Heart left ventricle (tissue), 13 donors: ENCODE data around the gene CFAP73.

Source experiments
- POLR2A ChIP-seq, 2 donors: fragments of 450-650 bp; IDR thresholded peaks; one replicate each; pipeline ENCODE4 v1.6.1; 2017; ENCODE audit warnings: antibody characterized with exemption in 2 of 2, mild to moderate bottlenecking in 2 of 2, moderate library complexity in 2 of 2
- TF ChIP-seq, protein P1 (sequence below), 12 donors: fragments of 200-600 bp; sonication (generic) in 4 of 12; IDR thresholded peaks; one replicate each; pipeline versions ENCODE4 v1.5.0 to v1.8.0; 2018 to 2022; ENCODE audit warnings: antibody characterized with exemption in 12 of 12, mild to moderate bottlenecking in 5 of 12
- donor health status: ischemic (EF 13 %, LVEDD 7.1; RV severe dilation, severe dysfunction).
- donor health status: DM: no; HTN: yes; CAD: no.
- donor health status: DM: no; HTN: no; CAD: no.
- donor health status: ischemic (EF 25% LVEDD 6.9; RV normal size, moderate dysfunction).
- donor health status: ischemic (EF 25% LVEDD 5.7; RV mildly dilated, moderate dysfunction).
- donor health status: ischemic (EF 35%, LVEDD 5.7; RV mildly dilated, moderate dysfunction).
- donor health status: nonischemic (EF 11% LVEDD 7.7; RV severe dilation, severe dysfunction).
- donor health status: DM: yes; HTN: yes; CAD: no.
- donor health status: PGD.
- donor health status: ischemic (EF 29% LVEDD 5.4; RV normal size, mild dysfunction).
- donor health status: nonischemic (EF 23%, LVEDD 6.1; RV moderate dilation, normal function).

DNA sequence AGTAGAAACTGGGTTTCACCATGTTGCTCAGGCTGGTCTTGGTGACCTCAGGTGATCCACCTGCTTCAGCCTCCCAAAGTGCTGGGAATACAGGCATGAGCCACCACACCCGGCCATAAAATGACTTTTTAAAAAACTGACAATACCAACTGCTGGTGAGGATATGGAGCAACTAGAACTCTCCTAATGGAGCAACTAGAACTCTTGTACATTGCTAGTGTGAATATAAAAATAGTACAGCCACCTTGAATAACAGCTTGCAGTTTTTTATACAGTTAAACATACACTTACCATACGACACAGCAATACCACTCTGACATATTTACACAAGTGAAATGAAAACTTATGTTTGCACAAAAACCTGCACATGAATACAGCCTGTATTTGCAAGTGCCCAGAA is 2.5 kb upstream of the CFAP73 start:
- TF ChIP-seq, protein P1, sequence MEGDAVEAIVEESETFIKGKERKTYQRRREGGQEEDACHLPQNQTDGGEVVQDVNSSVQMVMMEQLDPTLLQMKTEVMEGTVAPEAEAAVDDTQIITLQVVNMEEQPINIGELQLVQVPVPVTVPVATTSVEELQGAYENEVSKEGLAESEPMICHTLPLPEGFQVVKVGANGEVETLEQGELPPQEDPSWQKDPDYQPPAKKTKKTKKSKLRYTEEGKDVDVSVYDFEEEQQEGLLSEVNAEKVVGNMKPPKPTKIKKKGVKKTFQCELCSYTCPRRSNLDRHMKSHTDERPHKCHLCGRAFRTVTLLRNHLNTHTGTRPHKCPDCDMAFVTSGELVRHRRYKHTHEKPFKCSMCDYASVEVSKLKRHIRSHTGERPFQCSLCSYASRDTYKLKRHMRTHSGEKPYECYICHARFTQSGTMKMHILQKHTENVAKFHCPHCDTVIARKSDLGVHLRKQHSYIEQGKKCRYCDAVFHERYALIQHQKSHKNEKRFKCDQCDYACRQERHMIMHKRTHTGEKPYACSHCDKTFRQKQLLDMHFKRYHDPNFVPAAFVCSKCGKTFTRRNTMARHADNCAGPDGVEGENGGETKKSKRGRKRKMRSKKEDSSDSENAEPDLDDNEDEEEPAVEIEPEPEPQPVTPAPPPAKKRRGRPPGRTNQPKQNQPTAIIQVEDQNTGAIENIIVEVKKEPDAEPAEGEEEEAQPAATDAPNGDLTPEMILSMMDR (IDR thresholded peaks at IDR 0.05), result no peak
- no peak for TF ChIP-seq POLR2A (IDR thresholded peaks at IDR 0.05)
